HG03060 (cell line): ENCODE data around the gene KLHL21.

ENCODE experiments used
- ATAC-seq: cut with Tn5 transposase; IDR thresholded peaks from one replicate; pipeline ENCODE4 v1.9.1; 2021; ENCODE audit warnings: low read depth, moderate number of reproducible peaks; ENCODE audit not compliant: unreplicated experiment

KLHL21 gene

DNA sequence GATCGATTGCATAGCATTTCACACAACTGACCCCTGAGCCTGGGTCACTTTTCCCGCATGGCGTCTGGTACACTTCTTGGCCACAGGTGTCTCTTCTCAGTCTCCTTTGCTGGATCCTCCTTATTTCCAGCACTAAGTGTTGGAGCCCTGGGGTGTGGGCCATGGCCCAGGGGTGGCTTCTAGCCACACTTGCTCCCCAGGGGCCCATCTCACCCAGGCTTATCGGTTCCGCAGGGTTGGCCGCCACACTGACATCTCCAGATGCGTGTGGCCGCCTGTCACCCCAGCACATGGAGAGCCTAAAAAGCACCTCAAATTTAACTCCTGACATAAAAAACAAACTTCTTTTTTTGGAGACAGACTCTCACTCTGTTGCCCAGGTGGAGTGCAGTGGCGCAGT, 24.4 kb upstream of the KLHL21 start:
- ATAC-seq: no peak

- no peak for ATAC-seq
Measured at GRCh38 chr1:6625584-6626149, 23.0 kb upstream of the KLHL21 start.

- ATAC-seq: no peak
Measured at GRCh38 chr1:6624710-6625583, 22.3 kb upstream of the KLHL21 start, which contains the start of gene THAP3. Gene THAP3, plus strand, starts transcription at chr1:6624868. Its CDS starts 351 bp downstream, at chr1:6625219.

DNA sequence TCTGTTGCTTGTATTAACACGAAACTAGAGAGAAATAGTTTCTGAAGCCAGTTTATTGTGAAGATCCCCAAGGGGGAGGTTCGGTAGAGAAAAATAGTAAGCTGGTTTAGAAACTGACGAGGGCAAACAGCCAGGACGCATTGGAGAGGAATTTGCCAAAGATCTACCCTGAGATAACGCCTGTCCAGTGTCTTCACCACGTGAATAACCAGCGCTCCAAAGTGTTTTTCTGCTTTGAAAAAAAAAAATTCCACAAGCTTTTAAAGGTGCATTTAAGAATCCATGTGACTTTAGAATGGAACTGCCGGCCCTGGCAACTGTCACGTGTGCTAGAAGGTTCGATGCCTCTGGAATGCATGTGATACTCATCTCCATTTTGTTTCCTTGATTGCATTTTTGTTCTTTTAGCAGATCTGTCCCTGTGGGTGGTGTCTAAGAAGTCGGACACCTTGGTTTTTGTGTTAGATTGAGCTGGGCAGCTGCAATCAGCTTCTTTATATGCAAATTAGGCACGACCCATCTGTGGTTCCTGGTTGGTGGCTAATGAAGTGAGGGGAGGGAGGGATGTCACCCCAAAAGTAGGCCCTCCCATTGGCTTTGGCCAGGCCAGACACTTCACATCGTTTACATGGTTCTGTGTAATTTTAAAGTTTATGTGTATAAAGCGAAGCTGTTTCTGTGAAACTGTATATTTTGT, 20.7 kb upstream of the KLHL21 start:
- no peak for ATAC-seq

DNA sequence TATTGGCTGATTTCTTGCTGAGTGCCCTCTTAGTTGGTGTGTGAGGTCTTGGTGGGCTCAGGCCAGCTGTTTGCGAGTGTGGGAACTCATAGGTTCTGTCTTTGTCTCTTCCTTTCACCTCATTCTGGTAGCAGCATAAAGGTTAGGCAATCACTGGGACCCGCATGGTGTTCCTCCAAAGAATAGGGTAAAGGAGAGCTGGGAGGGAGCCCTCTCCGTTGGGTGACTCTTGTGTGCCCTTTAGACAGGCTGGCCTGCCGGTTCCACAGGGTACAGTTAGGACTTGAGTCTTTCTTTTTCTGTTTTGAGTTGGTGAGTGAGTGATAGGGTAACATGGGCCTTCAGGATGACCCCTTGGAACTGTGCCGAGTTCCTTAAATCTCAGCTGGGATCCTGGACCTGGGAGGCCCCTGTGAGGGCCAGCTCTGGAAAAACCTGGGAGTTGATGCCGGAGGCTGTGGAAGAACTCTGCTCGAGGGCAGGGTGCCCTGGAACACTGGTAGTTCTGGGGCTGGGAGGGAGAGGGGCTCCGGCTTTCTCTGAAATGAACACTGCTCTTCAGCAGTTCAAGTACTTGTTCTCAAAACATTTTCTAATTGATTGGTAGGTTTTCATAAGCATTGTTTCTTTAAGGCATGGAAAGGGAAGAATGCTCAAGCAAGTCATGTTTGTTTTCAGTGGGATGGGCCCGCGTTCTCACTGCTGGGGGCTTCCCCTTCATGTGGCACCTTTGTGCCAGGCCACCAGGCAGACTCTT, 19.9 kb upstream of the KLHL21 start:
- ATAC-seq: no peak

DNA sequence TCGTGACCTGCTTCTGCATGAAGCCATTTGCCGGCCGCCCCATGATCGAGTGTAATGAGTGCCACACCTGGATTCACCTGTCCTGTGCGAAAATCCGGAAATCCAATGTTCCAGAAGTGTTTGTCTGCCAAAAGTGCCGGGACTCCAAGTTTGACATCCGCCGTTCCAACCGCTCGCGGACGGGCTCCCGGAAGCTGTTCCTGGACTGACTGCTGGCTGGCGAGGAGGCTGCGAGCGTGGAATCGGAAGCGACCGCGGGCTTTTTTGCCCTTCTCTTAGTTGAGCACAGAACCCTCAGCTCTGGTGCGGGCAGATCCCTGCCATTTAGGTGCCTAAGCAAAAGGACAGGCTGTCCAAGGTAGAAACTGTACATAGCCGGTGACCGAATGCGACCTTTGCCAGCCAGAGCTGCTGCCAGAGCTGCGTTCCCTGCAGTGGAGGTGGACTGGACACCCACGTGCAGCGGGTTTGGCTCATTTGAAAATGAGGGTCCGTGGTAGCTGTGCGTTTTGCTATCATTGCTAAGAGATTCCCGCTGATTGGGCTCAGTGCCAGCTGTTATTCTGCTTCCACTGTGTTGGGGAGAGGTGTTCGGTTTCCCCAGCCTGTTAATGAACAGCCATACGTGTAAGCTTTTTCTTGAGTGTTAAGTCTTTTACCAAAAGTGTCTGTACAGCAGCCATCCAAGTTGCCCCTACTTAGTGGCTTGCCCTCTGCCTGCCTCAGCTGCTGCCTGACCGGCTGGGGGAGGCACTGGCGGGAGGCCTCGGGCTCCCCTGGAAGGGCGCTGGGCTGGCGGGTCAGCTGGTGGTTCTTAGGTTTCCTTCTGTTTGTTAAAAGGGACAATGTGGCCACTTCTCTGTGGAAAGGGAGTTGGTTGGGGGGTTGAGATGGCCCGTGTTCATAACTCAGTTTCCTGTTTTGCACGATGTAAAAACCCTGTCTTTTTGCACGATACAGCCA, 19.0 kb upstream of the KLHL21 start:
- ATAC-seq: no peak

DNA sequence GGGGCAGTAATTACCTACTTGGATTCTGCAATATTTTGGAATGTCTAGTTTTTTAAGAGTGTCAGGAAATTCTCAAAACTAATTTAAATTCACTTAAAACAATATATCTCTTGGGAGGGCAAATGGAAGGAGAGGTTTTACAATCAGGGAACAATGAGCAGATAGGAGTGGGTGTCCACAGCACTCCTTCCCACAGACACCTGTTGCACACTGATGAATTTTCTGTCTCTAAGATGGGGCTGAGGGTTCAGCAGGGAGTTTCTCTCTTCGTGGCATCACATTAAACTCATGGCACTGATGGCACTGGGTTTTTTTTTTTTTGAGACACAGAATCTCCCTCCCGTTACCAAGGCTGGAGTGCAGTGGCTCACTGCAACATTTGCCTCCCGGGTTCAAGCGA, 16.4 kb upstream of the KLHL21 start:
- ATAC-seq: no peak

GRCh38 chr1:6614929-6615785, 12.5 kb upstream of the KLHL21 start:
- ATAC-seq: no peak

GRCh38 chr1:6614019-6614928, 11.6 kb upstream of the KLHL21 start:
- no peak for ATAC-seq

DNA sequence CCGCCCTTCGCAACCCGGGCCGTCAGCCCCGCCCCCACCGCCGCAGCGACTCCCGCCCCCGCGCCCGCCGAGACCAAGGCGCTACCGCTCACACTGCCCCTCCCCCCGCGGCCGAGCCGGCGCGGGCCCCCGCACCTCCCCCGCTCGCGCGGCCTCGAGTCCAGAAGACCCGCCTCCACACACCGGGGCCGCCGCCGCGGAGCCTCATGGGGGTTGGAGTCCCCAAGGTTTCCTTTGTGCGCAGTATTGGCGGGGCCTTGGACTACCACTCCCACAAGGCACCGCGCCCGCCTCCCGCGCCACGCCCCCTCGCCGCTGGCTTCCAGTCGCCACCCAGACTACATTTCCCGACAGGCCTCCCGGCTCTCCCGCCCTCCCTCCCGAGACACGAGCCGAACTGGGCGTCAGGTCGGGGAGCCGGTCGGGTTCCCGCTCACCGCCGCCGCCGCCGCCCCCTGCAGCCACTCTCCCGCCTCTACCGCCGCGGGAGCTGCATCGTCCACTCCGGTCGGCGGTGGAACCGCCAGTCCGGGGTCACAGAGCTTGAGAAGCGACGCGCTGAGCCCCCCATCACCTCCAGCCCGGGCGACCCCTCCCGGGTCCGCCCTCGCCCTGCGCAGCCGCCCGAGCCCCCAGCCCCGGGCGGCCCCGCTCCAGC, 10.8 kb upstream of the KLHL21 start, which contains the start of gene PHF13:
Gene PHF13, plus strand, starts transcription at position 371 of the 658 bp plus-strand sequence. CDS start 336 bp downstream, outside the sequence.
- peak; percentile 80 for ATAC-seq

GRCh38 chr1:6612641-6613360, 10.1 kb upstream of the KLHL21 start:
- ATAC-seq: peak; percentile 1

GRCh38 chr1:6603915-6604558, 1.4 kb upstream of the KLHL21 start:
- no peak for ATAC-seq

DNA sequence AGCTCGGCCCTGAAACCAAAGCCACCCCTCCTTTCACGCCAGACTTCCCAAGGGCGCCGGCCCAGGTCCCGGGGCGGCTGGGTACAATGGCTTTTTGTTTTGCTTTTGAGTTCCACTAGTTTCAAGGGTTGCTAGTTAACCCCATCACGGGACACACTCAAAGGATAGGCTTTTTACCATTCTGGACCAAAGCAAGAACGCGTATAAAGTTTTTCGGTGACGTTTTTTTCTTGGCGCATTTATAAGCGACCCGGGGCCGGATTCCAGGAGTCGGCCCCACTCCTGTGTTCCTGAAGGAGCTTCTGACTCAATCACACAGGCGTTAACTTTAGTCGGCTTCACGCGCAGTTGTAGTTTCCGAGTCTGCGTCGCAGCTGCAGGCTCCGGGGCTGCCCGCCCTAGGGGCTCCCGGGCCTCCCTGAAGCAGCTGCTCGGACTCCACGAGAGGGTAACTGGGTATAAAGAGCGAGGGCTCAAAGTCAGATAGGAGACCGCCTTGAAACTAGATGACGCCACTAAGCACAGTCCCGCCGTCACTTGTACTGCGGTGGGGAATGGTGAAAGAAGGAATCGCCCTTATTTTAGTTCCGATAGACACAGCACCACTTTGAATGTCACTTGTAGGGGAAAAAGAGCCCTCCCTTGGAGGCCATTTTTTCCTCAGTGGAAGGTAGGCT, 707 bp upstream of the KLHL21 start:
- no peak for ATAC-seq

DNA sequence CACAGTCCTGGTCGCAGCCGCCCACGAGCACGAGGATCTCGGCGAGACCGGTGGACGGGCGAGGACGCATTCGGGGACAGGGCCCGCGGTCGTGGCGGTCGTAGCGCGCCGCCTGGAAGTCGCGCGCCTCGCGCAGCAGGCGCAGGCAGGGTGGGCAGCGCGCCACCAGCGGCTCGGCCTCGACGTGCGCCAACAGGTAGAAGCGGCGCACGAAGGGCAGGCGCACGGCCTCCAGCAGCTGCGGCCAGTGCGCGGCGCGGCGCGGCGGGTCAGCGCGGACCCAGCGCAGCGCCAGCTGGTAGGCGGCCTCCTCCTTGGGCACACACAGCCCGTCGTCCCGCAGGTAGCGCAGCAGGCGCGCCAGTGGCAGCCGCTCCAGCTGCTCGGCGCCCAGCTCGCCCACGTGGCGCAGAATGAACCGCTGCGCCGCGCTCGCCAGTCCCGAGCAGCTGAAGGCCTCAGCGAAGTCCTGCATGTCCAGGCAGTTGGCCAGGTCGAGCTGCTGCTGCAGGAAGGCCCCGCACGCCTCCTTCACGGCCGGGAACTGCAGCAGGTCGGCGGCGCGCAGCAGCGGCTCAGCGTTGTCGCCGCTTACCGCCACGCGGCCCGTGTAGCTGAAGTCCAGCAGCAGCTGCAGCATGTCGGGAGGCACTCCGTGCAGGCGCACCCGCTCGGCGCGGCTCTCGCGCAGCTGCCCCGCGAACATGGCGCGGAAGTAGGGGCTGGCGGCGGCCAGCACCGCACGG, 573 bp downstream of the KLHL21 start:
- no peak for ATAC-seq
